HepG2 (cell line): Measurements from ENCODE around the gene ALDH18A1. TPM values are rescaled to one million over a fixed set of nuclear protein-coding genes. Genes with fewer than 3 reads are reported as not detected.

Source experiments
- ARNTL ChIP-seq: sonication (generic); formaldehyde crosslinking; IDR thresholded peaks from 2 replicates; pipeline ENCODE4 v1.4.0; 2020; ENCODE audit warnings: mild to moderate bottlenecking, missing genetic modification reagents
- ELF3 ChIP-seq: IDR thresholded peaks from 2 replicates; pipeline ENCODE4 v1.6.1; 2016; ENCODE audit warnings: missing genetic modification reagents, missing compliant biosample characterization
- IRF2 ChIP-seq: IDR thresholded peaks from 2 replicates; pipeline ENCODE4 v1.6.1; 2018; ENCODE audit warnings: missing genetic modification reagents, missing compliant biosample characterization
- KAT8 ChIP-seq: IDR thresholded peaks from 2 replicates; pipeline ENCODE4 v1.6.1; 2016; ENCODE audit warnings: missing genetic modification reagents, missing compliant biosample characterization
- MTA3 ChIP-seq: sonication (generic); formaldehyde crosslinking; IDR thresholded peaks from 2 replicates; pipeline ENCODE4 v1.4.0; 2020; ENCODE audit warnings: missing genetic modification reagents
- NCOA2 ChIP-seq: sonication (generic); formaldehyde crosslinking; IDR thresholded peaks from 2 replicates; pipeline ENCODE4 v1.8.0; 2022; ENCODE audit warnings: inconsistent platforms
- NFATC3 ChIP-seq: sonication (generic); formaldehyde crosslinking; IDR thresholded peaks from 2 replicates; pipeline ENCODE4 v1.5.1; 2020; ENCODE audit warnings: mild to moderate bottlenecking, missing genetic modification reagents
- ONECUT2 ChIP-seq: sonication (generic); formaldehyde crosslinking; IDR thresholded peaks from 2 replicates; pipeline ENCODE4 v1.4.0; 2020; ENCODE audit warnings: missing genetic modification reagents
- SIX4 ChIP-seq: sonication (generic); formaldehyde crosslinking; IDR thresholded peaks from 2 replicates; pipeline ENCODE4 v1.4.0; 2020; ENCODE audit warnings: missing genetic modification reagents
- SSRP1 ChIP-seq: IDR thresholded peaks from 2 replicates; pipeline ENCODE4 v1.6.1; 2016; ENCODE audit warnings: control low read depth
- TARDBP ChIP-seq: sonication (generic); formaldehyde crosslinking; IDR thresholded peaks from 2 replicates; pipeline ENCODE4 v1.8.0; 2022; ENCODE audit warnings: mild to moderate bottlenecking, missing genetic modification reagents
- TCF7 ChIP-seq: sonication (generic); IDR thresholded peaks from 2 replicates; pipeline ENCODE4 v1.6.1; 2016; ENCODE audit warnings: antibody characterized with exemption, low read depth
- ZFP36 ChIP-seq: fragments of 150-350 bp; IDR thresholded peaks from 2 replicates; pipeline ENCODE4 v1.6.1; 2018; ENCODE audit warnings: borderline replicate concordance, low read length, low read depth; ENCODE audit not compliant: partially characterized antibody
- ZNF652 ChIP-seq: IDR thresholded peaks from 2 replicates; pipeline ENCODE4 v1.6.1; 2016; ENCODE audit warnings: low read depth, borderline replicate concordance
- polyA plus RNA-seq, 8 experiments: library from polyadenylated mRNA; depleted of rRNA in 3 of 8; stranded (reverse) in 7 of 8; unstranded in 1 of 8; fragments of >200 nt; fragmentation: Illumina TruSeq in 4 of 8; extraction: Trizol in 4 of 8; gene quantifications; 2 replicates each; pipeline versions ENCODE4 v1.2.1 to v1.2.3, GENCODE V29; 2011 to 2016; ENCODE audit warnings: low read depth in 4 of 8, missing spikeins in 1 of 8, mixed read lengths in 1 of 8; ENCODE audit not compliant: insufficient read depth in 1 of 8
- total RNA-seq, 5 experiments: library from RNA; depleted of rRNA; stranded (reverse); fragments of >200 nt; fragmentation: Illumina TruSeq; extraction: Trizol; gene quantifications; 2 replicates each; pipeline ENCODE4 v1.2.3, GENCODE V29; 2016; ENCODE audit warnings: low read depth in 1 of 5
- TF ChIP-seq, protein P1 (sequence below): sonication (generic); formaldehyde crosslinking; IDR thresholded peaks from 2 replicates; pipeline ENCODE4 v1.8.1; 2023; ENCODE audit warnings: mild to moderate bottlenecking, inconsistent platforms, moderate library complexity, missing genetic modification reagents, borderline replicate concordance
- TF ChIP-seq, protein P2 (sequence below): sonication (generic); formaldehyde crosslinking; IDR thresholded peaks from 2 replicates; pipeline ENCODE4 v1.4.0; 2020; ENCODE audit warnings: missing genetic modification reagents, borderline replicate concordance
- TF ChIP-seq, protein P3 (sequence below): IDR thresholded peaks from 2 replicates; pipeline ENCODE4 v1.6.1; 2018; ENCODE audit warnings: missing genetic modification reagents
- TF ChIP-seq, protein P4 (sequence below): IDR thresholded peaks from 2 replicates; pipeline ENCODE4 v1.6.1; 2018; ENCODE audit warnings: missing genetic modification reagents, mild to moderate bottlenecking, missing compliant biosample characterization
- TF ChIP-seq, protein P5 (sequence below): sonication (generic); formaldehyde crosslinking; IDR thresholded peaks from 2 replicates; pipeline ENCODE4 v1.4.0; 2020; ENCODE audit warnings: missing genetic modification reagents, borderline replicate concordance
- TF ChIP-seq, protein P6 (sequence below): sonication (generic); formaldehyde crosslinking; conservative IDR thresholded peaks from 2 replicates; pipeline ENCODE4 v1.4.0; 2020; ENCODE audit warnings: missing genetic modification reagents

ALDH18A1 gene
- total and polyA plus RNA-seq, 2 of the 13 experiments (the other 11 are each of a cell fraction or from before 2014, with no cell fraction given) = 180 to 263 TPM

DNA sequence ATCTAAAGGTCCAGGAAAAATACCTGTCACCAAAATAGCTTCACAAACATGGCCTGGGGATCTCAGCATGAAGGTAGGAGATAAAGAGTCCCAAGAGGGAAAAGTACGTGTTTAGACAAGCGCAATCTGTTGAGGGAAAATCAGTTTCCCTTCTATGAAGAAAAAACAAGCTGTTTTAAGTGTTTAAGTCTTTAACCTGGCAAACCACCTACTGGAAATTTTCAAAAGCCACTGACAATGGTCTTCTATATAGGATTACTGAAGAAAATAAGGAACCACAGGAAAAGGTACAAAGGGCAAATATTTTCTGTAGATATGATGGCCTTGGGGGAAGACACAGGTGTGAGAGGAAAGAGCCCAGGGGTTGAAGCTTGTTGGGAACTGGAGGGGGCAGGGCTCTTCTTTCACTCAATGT is 21.2 kb downstream of the ALDH18A1 start (continued):
- TF ChIP-seq, protein P1, sequence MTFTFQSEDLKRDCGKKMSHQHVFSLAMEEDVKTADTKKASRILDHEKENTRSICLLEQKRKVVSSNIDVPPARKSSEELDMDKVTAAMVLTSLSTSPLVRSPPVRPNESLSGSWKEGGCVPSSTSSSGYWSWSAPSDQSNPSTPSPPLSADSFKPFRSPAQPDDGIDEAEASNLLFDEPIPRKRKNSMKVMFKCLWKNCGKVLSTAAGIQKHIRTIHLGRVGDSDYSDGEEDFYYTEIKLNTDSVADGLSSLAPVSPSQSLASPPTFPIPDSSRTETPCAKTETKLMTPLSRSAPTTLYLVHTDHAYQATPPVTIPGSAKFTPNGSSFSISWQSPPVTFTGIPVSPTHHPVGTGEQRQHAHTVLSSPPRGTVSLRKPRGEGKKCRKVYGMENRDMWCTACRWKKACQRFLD (CRISPR knock-in tag) = no peak
- TF ChIP-seq KAT8 (CRISPR knock-in tag) = peak; percentile 20; the same call in 1 of the 2 replicates
- no peak for TF ChIP-seq NFATC3 (CRISPR knock-in tag)
- TF ChIP-seq ONECUT2 (CRISPR knock-in tag) = peak; percentile 73; the same call in 1 of the 2 replicates
- TF ChIP-seq, protein P2, sequence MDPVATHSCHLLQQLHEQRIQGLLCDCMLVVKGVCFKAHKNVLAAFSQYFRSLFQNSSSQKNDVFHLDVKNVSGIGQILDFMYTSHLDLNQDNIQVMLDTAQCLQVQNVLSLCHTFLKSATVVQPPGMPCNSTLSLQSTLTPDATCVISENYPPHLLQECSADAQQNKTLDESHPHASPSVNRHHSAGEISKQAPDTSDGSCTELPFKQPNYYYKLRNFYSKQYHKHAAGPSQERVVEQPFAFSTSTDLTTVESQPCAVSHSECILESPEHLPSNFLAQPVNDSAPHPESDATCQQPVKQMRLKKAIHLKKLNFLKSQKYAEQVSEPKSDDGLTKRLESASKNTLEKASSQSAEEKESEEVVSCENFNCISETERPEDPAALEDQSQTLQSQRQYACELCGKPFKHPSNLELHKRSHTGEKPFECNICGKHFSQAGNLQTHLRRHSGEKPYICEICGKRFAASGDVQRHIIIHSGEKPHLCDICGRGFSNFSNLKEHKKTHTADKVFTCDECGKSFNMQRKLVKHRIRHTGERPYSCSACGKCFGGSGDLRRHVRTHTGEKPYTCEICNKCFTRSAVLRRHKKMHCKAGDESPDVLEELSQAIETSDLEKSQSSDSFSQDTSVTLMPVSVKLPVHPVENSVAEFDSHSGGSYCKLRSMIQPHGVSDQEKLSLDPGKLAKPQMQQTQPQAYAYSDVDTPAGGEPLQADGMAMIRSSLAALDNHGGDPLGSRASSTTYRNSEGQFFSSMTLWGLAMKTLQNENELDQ (CRISPR knock-in tag) = no peak
- TF ChIP-seq SSRP1 (CRISPR knock-in tag) = no peak
- TF ChIP-seq, protein P3, sequence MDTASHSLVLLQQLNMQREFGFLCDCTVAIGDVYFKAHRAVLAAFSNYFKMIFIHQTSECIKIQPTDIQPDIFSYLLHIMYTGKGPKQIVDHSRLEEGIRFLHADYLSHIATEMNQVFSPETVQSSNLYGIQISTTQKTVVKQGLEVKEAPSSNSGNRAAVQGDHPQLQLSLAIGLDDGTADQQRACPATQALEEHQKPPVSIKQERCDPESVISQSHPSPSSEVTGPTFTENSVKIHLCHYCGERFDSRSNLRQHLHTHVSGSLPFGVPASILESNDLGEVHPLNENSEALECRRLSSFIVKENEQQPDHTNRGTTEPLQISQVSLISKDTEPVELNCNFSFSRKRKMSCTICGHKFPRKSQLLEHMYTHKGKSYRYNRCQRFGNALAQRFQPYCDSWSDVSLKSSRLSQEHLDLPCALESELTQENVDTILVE (CRISPR knock-in tag) = peak; percentile 28; the same call in 1 of the 2 replicates
- peak; percentile 65 for TF ChIP-seq ELF3
- peak; percentile 96 for TF ChIP-seq NCOA2
- TF ChIP-seq SIX4 = peak; percentile 31; the same call in 1 of the 2 replicates
- TF ChIP-seq ARNTL = peak; percentile 35; the same call in 1 of the 2 replicates
- TF ChIP-seq, protein P4, sequence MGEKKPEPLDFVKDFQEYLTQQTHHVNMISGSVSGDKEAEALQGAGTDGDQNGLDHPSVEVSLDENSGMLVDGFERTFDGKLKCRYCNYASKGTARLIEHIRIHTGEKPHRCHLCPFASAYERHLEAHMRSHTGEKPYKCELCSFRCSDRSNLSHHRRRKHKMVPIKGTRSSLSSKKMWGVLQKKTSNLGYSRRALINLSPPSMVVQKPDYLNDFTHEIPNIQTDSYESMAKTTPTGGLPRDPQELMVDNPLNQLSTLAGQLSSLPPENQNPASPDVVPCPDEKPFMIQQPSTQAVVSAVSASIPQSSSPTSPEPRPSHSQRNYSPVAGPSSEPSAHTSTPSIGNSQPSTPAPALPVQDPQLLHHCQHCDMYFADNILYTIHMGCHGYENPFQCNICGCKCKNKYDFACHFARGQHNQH (CRISPR knock-in tag) = peak; percentile 65
- peak; percentile 82 for TF ChIP-seq TCF7
- no peak for TF ChIP-seq ZFP36
- 0 out of 2 replicates have a peak, but pooled peaks have one; percentile 43 for TF ChIP-seq IRF2
- TF ChIP-seq, protein P5, sequence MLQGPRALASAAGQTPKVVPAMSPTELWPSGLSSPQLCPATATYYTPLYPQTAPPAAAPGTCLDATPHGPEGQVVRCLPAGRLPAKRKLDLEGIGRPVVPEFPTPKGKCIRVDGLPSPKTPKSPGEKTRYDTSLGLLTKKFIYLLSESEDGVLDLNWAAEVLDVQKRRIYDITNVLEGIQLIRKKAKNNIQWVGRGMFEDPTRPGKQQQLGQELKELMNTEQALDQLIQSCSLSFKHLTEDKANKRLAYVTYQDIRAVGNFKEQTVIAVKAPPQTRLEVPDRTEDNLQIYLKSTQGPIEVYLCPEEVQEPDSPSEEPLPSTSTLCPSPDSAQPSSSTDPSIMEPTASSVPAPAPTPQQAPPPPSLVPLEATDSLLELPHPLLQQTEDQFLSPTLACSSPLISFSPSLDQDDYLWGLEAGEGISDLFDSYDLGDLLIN = no peak
- TF ChIP-seq TARDBP (CRISPR knock-in tag) = peak; percentile 65; the same call in 1 of the 2 replicates
- TF ChIP-seq, protein P6, sequence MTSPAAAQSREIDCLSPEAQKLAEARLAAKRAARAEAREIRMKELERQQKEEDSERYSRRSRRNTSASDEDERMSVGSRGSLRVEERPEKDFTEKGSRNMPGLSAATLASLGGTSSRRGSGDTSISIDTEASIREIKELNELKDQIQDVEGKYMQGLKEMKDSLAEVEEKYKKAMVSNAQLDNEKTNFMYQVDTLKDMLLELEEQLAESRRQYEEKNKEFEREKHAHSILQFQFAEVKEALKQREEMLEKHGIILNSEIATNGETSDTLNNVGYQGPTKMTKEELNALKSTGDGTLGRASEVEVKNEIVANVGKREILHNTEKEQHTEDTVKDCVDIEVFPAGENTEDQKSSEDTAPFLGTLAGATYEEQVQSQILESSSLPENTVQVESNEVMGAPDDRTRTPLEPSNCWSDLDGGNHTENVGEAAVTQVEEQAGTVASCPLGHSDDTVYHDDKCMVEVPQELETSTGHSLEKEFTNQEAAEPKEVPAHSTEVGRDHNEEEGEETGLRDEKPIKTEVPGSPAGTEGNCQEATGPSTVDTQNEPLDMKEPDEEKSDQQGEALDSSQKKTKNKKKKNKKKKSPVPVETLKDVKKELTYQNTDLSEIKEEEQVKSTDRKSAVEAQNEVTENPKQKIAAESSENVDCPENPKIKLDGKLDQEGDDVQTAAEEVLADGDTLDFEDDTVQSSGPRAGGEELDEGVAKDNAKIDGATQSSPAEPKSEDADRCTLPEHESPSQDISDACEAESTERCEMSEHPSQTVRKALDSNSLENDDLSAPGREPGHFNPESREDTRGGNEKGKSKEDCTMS (CRISPR knock-in tag) = no peak
- TF ChIP-seq ZNF652 = no peak
- TF ChIP-seq MTA3 (CRISPR knock-in tag) = no peak
